ENCODE results near the gene ERN2.
A peak's percentile ranks its signal among the peaks of the same experiment; 100 is the strongest.
"Not testable (repeated sequence)": the region's sequence is repeated elsewhere in the genome, so short reads cannot be mapped to it uniquely, and the experiment has no call there.

Gene ERN2

DNA sequence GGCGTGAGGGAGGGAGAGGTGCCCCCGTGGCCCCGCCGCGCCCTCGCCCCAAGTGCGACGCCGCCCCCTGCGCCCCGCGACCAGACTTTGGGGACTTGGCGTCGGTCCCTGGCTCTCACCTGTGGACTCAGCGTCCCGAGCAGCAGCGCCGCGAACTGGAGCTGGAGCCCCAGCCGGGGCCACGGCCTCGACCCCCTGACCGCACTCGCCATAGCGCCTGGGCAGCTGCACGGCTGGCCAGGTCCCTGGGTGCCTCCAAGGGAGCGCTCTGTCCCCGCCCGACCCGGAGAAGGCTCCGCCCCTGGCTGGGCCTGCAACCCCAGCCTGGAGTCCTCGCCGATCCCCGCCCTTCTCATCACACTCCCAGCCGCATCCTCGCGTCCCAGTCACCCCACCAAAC is at the start of gene ERN2:
Gene ERN2, minus strand, starts transcription at position 247 of the 400 bp plus-strand sequence. Its CDS starts 35 bp downstream, at position 212.
- Histone ChIP-seq H3K9ac (ENCODE audit: low read depth, low read length) (peak within 1 kb of the TSS; percentile 35; the same call in 1 of the 2 replicates), H3K4me1 (ENCODE audit: insufficient read depth, low read length) (no peaks in the 10 kb centered on the region), H3K9me3 (ENCODE audit: control insufficient read depth, insufficient read depth, low read length) (no peaks in the 10 kb centered on the region), H3K36me3 (ENCODE audit: insufficient read depth, low read length) (no peaks in the 10 kb centered on the region)

DNA sequence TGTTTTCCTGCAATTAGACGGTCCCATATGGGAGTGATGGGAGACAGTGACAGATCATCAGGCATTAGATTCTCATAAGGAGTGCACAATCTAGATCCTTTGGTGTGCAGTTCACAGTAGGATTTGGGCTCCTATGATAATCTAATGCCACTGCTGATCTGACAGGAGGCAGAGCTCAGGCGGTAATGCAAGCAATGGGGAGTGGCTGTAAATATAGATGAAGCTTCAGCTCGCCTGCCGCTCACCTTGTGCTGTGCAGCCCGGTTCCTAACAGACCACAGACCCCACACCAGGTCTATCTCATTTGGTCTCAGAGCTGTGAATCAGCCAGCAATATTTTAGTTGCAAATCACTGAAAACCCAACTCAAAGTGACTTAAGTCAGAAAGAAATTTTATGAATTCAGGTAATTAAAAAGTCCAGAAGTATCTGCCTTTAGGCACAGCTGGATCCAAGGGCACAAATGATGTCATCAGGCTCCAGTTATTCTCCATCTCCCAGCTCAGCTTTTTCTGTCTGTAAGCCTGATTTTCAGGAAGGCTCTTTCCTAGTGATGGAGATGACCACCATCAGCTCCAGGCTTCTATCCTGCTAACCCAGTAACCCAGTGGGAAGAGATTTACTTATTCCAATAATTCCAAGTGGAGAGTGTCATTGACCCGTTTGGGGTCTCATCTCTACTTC is 45.1 kb upstream of the ERN2 start:
- Histone ChIP-seq H3K9me3 (ENCODE audit: control insufficient read depth, insufficient read depth, low read length) (peaks cover 2% of the 10 kb centered on the region; the same call in 1 of the 2 replicates), H3K4me1 (ENCODE audit: insufficient read depth, low read length) (no peaks in the 10 kb centered on the region), H3K36me3 (ENCODE audit: insufficient read depth, low read length) (no peaks in the 10 kb centered on the region), H3K9ac (ENCODE audit: low read depth, low read length) (no peak overlapping the region)

DNA sequence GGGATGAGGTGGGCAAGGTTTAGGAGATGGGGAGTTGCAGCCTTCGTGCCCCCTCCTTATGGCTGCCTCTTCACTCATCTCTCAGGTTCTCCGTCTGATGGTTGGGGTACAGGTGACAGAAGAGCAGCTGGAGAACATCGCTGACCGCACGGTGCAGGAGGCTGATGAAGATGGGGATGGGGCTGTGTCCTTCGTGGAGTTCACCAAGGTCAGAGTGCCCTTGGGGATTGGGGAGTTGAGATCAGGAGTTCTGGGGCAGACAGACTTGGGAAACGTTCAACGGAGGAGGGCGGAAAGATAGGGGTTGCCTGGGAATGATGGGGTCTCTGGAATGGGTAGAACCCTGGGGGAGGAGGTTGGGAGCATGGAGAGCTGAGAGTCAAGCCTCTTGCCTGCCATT is 44.1 kb upstream of the ERN2 start:
- Histone ChIP-seq H3K9ac (ENCODE audit: low read depth, low read length) (no peak overlapping the region), H3K4me1 (ENCODE audit: insufficient read depth, low read length) (no peaks in the 10 kb centered on the region), H3K36me3 (ENCODE audit: insufficient read depth, low read length) (no peaks in the 10 kb centered on the region), H3K9me3 (ENCODE audit: control insufficient read depth, insufficient read depth, low read length) (peaks cover 2% of the 10 kb centered on the region; the same call in 1 of the 2 replicates)

DNA sequence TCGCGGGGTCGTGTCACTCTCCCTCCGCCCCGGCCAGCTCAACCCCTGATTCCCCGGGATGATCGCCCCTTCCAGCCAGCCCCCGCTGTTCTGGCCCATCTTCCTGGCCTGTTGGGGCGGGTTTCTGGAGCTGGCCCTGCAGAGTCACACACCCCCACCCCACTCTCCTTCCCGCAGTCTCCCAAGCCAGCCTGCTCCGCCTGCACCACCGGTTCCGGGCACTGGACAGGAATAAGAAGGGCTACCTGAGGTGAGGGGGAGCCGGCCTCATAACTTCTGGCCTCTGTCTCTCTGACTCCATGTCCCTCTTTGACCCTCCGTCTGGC is 42.4 kb upstream of the ERN2 start:
- Histone ChIP-seq H3K9ac (ENCODE audit: low read depth, low read length) (peak overlapping the region; percentile 59; the same call in 1 of the 2 replicates), H3K9me3 (ENCODE audit: control insufficient read depth, insufficient read depth, low read length) (peaks cover 2% of the 10 kb centered on the region; the same call in 1 of the 2 replicates), H3K36me3 (ENCODE audit: insufficient read depth, low read length) (no peaks in the 10 kb centered on the region), H3K4me1 (ENCODE audit: insufficient read depth, low read length) (no peaks in the 10 kb centered on the region)

DNA sequence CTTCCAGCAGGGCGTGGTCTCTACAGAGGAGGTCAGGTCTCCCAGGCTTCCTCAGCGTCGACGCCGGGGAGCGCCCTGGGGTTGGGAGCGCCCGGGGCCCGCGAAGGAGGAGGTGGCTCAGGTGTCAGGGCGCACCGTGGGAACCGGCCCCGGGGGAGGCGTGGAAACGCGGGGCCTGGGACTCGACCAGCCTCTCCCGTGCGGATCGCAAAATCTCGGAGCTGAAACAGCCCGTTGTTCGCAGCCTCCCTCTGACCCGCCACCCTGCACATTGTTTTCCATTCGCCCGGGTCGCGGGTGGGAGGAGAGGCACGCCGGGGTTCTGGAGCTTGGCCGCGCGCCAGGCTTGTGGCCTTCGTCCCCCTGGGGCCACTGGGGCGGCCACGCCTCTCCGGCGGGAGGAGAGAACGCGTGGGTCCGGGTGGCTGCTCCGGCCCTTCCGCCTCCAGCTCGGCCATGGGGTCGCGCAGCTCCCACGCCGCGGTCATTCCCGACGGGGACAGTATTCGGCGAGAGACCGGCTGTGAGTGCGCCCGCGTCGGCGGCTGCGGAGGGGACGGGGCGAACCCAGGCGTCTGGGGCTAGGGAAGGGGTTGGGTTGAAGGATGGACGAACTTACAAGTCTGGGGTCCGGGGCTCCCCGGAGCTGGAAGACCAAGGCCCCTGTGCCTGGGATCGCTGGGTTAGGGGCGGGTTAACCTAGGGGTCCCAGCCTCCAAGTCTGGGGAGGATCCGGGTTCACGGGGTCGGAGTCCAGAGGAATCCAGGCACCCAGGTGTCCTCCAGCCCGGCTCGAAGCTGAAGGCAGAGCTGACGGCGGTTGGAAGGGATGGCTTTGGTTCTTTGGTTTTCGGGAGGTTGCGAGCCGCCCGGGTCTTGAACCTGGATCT is 41.8 kb upstream of the ERN2 start, which contains the start of gene CHP2:
Gene CHP2, plus strand, starts transcription at position 433 of the 890 bp plus-strand sequence. Its CDS starts 24 bp downstream, at position 457.
- Histone ChIP-seq H3K9me3 (ENCODE audit: control insufficient read depth, insufficient read depth, low read length) (peaks cover 2% of the 10 kb centered on the region; the same call in 1 of the 2 replicates), H3K4me1 (ENCODE audit: insufficient read depth, low read length) (no peaks in the 10 kb centered on the region), H3K9ac (ENCODE audit: low read depth, low read length) (peak within 1 kb of the TSS; percentile 59; the same call in 1 of the 2 replicates), H3K36me3 (ENCODE audit: insufficient read depth, low read length) (no peaks in the 10 kb centered on the region)

DNA sequence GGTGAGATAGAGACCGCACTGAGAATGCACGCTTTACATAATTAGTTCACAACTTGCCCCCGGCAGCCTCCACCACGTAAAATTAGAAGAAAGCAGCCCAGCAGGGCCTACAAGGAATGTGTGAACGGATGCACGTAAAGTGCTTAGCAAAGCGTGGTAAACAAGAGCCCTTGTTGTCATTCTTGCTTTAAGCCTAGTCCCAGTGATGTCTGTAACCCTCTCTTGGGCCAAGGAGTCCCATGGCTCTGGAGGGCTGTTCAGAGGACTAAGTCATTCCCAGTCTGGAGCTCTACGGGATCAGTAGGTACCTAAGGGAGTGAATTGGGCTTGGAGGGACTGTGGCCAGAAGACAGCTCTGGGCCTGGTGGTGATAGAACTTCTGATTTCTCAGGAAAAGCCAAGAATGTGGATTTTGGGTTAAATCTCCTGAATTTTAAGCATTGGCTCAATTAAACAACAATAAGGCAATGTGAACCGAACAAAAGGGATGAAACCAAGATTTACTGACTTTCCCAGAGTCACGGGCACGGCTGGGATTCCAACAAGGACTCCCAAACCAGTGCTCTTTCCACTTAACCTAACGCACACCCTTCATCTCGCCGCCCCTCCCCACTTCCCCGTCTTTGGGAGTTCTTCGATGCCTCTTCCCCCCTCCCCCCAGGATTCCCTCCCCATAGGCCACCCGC is 41.0 kb upstream of the ERN2 start:
- Histone ChIP-seq H3K4me1 (ENCODE audit: insufficient read depth, low read length) (no peaks in the 10 kb centered on the region), H3K36me3 (ENCODE audit: insufficient read depth, low read length) (no peaks in the 10 kb centered on the region), H3K9ac (ENCODE audit: low read depth, low read length) (peak overlapping the region; percentile 59; the same call in 1 of the 2 replicates), H3K9me3 (ENCODE audit: control insufficient read depth, insufficient read depth, low read length) (peaks cover 2% of the 10 kb centered on the region; the same call in 1 of the 2 replicates)

DNA sequence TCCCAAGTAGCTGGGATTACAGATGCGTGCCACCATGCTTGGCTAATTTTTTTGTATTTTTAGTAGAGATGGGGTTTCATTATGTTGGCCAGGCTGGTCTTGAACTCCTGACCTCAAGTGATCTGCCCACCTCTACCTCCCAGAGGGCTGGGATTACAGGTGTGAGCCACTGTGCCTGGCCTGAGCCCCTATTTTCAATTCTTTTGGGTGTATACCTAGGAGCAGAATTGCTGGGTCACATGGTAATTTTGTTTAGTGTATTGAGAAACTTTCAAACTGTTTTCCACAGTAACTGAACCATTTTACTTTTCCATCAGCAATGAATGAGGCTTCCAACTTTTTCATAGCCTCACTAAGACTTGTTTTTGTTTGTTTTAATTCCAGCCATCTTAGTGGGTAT is 38.0 kb upstream of the ERN2 start:
- H3K9me3 ChIP-seq (ENCODE audit: control insufficient read depth, insufficient read depth, low read length); H3K9ac ChIP-seq (ENCODE audit: low read depth, low read length); H3K36me3 ChIP-seq (ENCODE audit: insufficient read depth, low read length); H3K4me1 ChIP-seq (ENCODE audit: insufficient read depth, low read length): not testable (repeated sequence)

DNA sequence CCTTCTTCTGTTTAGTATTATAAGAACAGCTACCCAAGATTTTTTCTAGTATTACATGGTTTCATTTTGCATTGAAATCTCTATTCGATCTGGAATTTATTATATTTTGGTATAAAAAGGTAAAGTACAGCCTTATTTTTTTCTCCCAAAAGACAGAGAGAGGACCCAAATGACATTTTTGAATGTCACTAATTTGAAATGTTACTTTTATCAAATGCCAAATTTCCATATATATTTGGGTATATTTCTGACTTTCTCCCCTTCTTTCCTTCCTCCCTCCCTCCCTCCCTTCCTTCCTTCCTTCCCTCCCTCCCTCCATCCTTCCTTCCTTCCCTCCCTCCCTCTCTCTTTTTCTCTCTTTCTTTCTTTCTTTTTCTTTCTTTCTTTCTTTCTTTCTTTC is 35.6 kb upstream of the ERN2 start:
- Histone ChIP-seq H3K9me3 (ENCODE audit: control insufficient read depth, insufficient read depth, low read length) (no peaks in the 10 kb centered on the region), H3K9ac (ENCODE audit: low read depth, low read length) (no peak overlapping the region), H3K36me3 (ENCODE audit: insufficient read depth, low read length) (no peaks in the 10 kb centered on the region), H3K4me1 (ENCODE audit: insufficient read depth, low read length) (no peaks in the 10 kb centered on the region)

DNA sequence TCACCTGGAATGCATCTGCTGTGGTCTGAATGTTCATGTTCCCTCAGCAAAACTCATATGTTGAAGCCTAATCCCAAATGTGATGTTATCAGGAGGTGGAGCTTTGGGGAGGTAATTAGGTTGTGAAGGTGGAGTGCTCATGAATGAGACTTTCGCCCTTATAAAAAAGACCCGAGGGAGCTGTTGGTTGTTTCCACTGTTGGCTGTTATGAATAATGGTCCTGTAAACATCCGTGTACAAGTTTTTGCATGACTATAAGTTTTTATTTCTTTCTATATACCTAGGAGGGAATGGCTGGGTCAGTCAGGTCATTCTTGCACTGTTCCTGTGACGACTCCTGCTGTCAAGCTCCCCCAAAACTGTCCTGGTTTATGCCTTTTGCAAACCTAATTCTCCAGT is 32.2 kb upstream of the ERN2 start:
- Histone ChIP-seq H3K9ac (ENCODE audit: low read depth, low read length) (no peak overlapping the region), H3K4me1 (ENCODE audit: insufficient read depth, low read length) (no peaks in the 10 kb centered on the region), H3K9me3 (ENCODE audit: control insufficient read depth, insufficient read depth, low read length) (no peaks in the 10 kb centered on the region), H3K36me3 (ENCODE audit: insufficient read depth, low read length) (no peaks in the 10 kb centered on the region)

DNA sequence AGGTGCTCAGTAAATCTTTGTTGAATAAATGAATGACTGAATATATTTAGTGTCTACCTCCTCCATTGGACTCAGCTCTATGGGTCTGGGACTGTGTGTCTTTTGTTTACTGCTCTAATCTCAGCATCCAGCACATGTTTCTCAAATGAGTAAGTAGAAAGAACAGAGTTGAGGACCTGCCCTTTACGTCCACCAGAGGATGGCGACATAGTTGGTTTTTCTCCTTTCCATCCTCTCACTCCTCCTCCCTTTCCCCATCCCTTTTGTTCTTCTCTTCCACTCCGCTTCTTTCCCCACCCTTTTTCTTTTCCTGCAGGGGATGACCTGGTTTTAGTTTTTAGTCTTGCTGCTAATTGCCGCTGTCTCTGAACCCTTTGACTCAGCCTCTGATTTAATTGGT is 29.7 kb upstream of the ERN2 start:
- Histone ChIP-seq H3K9me3 (ENCODE audit: control insufficient read depth, insufficient read depth, low read length) (no peaks in the 10 kb centered on the region), H3K4me1 (ENCODE audit: insufficient read depth, low read length) (no peaks in the 10 kb centered on the region), H3K9ac (ENCODE audit: low read depth, low read length) (no peak overlapping the region), H3K36me3 (ENCODE audit: insufficient read depth, low read length) (no peaks in the 10 kb centered on the region)

DNA sequence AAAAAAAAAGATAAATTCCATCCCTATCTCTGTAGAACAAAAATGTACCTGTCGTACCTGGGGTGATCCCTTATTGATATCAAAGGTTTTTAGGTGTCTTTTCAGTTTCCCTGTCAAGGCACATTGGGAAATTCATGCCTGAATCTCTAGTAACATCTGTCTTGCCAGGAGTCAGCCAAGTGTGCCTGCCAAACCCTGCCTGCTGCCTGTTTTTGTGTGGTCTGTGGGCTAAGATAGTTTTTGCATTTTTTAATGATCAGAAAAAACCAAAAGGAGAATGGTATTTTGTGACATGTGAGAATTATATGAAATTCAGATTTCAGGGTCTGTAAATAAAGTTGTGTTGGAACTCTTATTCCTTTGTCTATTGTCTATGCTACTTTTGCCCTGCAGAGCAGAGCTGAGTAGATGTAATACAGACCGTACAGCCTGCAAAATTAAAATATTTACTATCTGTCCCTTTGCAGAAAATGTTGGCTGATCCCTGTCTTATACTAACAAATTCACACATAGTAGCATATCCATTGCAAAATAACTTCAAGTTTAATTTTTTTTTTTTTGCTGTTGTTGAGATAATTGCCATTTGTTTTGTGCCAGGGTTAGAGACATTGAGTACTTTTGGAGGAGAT is 28.8 kb upstream of the ERN2 start:
- no peaks in the 10 kb centered on the region for H3K4me1 ChIP-seq (ENCODE audit: insufficient read depth, low read length)
- no peak overlapping the region for H3K9ac ChIP-seq (ENCODE audit: low read depth, low read length)
- no peaks in the 10 kb centered on the region for H3K36me3 ChIP-seq (ENCODE audit: insufficient read depth, low read length)
- no peaks in the 10 kb centered on the region for H3K9me3 ChIP-seq (ENCODE audit: control insufficient read depth, insufficient read depth, low read length)

DNA sequence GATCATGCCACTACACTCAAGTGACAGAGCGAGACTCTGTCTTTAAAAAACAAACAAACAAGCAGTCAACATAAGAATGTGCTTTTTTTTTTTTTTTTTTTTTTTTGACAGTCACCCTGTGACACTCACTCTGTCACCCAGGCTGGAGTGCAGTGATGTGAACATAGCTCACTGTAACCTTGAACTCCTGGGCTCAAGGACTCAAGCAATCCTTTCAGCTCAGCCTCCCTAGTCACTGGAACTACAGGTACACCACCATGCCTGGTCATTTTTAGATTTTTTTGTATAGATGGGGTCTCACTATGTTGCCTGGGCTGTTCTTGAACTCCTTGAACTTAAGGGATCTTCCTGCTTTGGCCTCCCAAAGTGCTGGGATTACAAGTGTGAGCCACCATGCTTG is 26.5 kb upstream of the ERN2 start:
- no peaks in the 10 kb centered on the region for H3K4me1 ChIP-seq (ENCODE audit: insufficient read depth, low read length)
- no peaks in the 10 kb centered on the region for H3K36me3 ChIP-seq (ENCODE audit: insufficient read depth, low read length)
- H3K9me3 ChIP-seq (ENCODE audit: control insufficient read depth, insufficient read depth, low read length): no peaks in the 10 kb centered on the region
- no peak overlapping the region for H3K9ac ChIP-seq (ENCODE audit: low read depth, low read length)

DNA sequence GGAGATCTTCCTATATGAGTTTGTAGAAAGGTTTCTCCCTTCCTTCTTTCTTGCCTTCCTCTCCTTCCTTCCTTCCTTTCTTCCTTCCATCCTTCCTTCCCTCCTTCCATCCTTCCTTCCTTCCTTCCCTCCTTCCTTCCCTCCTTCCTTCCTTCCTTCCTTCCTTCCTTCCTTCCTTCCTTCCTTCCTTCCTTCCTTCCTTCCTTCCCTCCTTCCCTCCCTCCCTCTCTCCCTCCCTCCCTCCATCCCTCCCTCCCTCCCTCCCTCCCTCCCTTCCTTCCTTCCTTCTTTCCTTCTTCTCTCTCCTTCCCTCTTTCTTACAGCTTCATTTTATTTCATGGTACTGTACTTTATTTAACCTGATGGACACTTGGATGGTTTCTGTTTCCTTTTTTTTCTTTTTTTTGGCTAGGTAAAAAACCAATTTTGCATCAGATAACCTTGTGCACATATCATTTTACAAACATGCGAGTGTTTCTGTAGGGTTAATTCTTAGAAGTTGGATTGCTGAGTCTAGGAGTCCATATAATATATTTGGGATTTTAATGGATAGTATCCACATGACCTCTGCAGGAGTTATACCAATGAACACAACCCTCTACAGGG is 24.5 kb upstream of the ERN2 start:
- H3K9ac ChIP-seq (ENCODE audit: low read depth, low read length); H3K4me1 ChIP-seq (ENCODE audit: insufficient read depth, low read length); H3K9me3 ChIP-seq (ENCODE audit: control insufficient read depth, insufficient read depth, low read length); H3K36me3 ChIP-seq (ENCODE audit: insufficient read depth, low read length): not testable (repeated sequence)

Measured in ES-I3 (cell line).